Measurements from ENCODE around the gene SNHG17.
"Not testable (repeated sequence)": the region's sequence is repeated elsewhere in the genome, so short reads cannot be mapped to it uniquely, and the experiment has no call there.

SNHG17 gene

DNA sequence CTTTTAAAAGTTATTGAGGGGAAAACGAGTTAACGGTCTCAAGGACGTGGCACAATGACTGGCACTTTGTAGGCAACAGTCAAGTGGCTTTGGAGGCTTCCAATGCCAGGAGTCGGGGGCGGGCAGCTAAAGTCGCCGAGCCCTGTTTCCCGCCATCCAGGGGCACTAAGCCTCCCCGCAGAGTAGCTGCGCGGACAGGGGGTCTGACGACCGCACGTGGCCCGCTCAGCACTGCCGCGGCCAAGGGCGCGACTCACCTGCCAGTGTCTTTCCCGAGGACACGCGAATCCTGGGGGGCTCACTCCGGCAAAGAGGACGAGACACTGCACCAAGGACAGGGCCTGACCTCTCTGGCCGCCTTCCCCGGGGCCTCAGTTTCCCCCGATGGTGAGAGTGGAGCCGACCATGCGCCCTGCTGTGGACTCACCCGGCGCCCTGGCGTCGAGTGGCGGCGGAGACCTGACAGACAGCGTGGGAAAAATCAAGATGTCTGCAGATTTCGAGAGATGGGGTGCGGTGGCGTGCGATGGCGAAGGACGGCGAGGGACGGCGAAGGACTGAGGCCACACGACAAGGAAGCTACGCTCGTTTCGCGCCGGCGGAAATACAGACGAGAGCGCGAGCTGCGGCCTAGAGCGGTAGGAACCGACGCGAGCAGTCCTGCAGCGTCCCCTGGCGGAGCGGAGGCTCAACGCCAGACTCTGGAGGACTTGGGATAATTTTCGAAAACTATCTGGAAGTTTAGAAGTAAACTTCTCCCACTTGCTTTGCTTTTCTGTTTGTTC is at the start of gene SNHG17:
Gene SNHG17, minus strand, starts transcription at position 559 of the 785 bp plus-strand sequence.
- DNase-seq: peak; percentile 75

- DNase-seq: no peak
Measured at GRCh38 chr20:38479596-38479995, 44.5 kb upstream of the SNHG17 start.

DNA sequence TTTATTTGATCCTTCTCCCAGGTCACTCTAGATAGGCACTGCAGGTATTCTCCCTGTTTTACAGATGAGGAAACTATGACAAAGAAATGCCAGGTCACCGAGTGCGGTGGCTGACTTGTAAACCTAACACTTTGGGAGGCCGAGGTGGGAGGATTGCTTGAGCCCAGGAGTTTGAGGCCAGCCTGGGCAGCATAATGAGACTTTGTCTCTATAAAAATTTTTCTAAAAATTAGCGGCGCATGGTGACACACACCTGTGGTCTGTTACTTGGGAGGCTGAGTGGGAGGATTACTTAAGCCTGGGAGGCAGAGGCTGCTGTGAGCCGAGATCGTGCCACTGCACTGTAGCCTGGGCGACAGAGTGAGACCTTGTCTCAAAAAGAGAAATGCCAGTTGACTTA is 42.6 kb upstream of the SNHG17 start:
- no peak for DNase-seq

GRCh38 chr20:38473367-38473795 is 38.3 kb upstream of the SNHG17 start:
- no peak for DNase-seq

DNA sequence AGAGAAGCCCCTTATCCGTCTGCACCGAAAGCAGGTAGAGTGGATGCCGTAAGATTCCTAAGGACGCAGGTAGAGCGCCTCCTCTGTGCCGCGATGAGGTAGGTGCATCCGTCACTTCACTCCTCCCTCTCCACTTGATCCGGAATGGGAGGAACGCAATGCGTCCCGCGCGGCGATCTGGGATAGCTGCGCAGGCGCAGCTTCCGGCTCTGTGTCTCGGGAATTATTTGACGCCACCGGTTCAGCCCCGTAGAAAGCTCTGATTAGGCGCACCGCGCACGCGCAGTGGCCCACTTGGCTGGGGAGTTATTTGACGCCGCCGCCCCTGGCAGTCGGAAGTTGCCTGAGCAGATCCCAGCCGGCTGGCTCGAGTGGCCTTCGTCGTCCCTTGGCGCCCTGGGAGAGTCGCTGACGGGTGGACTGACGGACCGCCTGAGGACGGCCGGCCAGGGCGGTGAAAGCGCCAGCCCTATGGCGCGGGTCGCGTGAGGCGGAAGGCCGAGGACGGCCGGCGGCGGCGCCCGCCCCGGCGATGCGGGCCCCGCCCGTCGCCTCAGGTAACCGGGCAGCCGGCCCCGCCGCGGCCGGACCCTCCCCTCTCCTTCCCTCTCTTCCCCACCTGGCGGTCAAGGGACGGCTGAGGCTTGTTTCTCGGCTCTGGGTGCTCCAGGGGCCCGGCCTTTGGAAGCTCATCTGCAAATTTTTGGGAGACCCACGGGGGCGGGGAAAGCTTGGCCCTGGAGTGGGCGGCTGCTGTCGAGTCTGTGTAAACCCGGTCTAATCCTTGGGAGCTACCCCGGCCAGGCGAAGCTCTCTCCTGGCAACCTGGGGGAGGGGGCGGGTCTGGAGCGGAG is 37.6 kb upstream of the SNHG17 start, which contains the start of gene RALGAPB:
Gene RALGAPB, plus strand, starts transcription at position 331 of the 854 bp plus-strand sequence. CDS start 15,590 bp downstream, outside the sequence.
- DNase-seq: peak; percentile 84

- DNase-seq: no peak
Measured at GRCh38 chr20:38471987-38472512, 36.9 kb upstream of the SNHG17 start.

GRCh38 chr20:38471245-38471644 is 36.1 kb upstream of the SNHG17 start:
- DNase-seq: no peak

GRCh38 chr20:38466983-38467382 is 31.9 kb upstream of the SNHG17 start:
- no peak for DNase-seq

GRCh38 chr20:38466171-38466570 is 31.0 kb upstream of the SNHG17 start:
- DNase-seq: no peak

GRCh38 chr20:38461569-38461968 is 26.4 kb upstream of the SNHG17 start:
- DNase-seq: not testable (repeated sequence)

GRCh38 chr20:38461167-38461566 is 26.0 kb upstream of the SNHG17 start:
- not testable (repeated sequence) for DNase-seq

DNA sequence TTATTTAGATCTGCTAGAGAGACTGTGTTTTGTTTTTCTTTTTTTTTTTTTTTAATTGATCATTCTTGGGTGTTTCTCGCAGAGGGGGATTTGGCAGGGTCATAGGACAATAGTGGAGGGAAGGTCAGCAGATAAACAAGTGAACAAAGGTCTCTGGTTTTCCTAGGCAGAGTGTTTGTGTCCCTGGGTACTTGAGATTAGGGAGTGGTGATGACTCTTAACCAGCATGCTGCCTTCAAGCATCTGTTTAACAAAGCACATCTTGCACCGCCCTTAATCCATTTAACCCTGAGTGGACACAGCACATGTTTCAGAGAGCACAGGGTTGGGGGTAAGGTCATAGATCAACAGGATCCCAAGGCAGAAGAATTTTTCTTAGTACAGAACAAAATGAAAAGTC is 25.5 kb upstream of the SNHG17 start:
- not testable (repeated sequence) for DNase-seq

- DNase-seq: peak; percentile 40
Measured at GRCh38 chr20:38460040-38460623, 25.0 kb upstream of the SNHG17 start.

- DNase-seq: no peak
Measured at GRCh38 chr20:38458314-38458713, 23.2 kb upstream of the SNHG17 start.

DNA sequence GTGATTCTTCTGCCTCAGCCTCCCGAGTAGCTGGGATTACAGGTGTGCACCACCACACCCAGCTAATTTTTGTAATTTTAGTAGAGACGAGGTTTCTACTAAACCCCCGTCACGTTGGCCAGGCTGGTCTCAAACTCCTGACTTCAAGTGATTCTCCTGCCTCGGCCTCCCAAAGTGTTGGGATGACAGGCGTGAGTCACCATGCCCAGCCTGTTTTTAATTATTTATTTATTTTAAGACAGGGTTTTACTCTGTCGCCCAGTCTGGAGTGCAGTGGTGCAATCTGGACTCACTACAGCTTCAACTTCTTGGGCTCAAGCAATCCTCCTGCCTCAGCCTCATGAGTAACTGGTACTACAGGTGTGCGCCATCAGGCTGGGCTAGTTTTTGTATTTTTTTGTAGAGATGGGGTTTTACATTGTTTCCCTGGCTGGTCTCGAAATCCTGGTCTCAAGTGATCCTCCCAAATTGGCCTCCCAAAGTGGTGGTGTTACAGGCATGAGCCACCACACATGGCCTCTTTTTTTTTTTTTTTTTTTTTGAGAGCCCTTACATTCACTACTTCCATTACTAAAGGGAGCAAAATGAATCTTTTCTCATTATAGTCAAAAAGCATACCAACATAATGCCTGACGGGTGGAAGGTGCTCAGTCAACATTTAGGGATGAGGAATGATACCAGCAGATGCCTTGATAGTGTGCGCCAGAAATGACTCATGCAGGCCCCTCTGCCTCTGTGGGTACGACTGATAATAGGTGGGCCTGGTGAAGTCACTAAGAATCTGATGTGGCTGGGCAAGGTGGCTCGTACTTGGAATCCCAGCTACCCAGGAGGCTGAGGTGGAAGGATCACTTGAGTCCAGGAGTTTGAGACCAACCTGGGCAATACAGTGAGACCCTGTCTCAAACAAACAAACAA is 19.7 kb upstream of the SNHG17 start:
- no peak for DNase-seq

DNA sequence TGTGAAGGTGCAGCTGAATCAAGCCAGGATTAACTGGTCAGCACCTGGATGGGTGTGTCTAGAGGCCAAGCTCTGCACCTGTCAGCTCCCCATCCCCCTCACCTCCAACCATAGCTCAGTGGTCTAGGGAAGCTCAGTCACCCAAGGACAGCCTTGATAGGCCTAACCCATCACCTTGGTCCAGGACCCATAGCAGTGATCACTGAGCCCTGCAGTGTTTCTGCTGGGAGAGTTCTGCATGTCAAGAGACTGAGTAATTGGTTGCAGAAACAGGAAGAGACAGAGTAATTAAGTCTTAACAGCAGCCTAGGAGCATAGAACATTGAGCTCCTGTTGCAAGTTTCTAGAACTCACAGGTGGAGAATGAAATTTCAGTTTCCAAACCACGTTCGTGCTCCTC is 18.8 kb upstream of the SNHG17 start:
- DNase-seq: no peak

DNA sequence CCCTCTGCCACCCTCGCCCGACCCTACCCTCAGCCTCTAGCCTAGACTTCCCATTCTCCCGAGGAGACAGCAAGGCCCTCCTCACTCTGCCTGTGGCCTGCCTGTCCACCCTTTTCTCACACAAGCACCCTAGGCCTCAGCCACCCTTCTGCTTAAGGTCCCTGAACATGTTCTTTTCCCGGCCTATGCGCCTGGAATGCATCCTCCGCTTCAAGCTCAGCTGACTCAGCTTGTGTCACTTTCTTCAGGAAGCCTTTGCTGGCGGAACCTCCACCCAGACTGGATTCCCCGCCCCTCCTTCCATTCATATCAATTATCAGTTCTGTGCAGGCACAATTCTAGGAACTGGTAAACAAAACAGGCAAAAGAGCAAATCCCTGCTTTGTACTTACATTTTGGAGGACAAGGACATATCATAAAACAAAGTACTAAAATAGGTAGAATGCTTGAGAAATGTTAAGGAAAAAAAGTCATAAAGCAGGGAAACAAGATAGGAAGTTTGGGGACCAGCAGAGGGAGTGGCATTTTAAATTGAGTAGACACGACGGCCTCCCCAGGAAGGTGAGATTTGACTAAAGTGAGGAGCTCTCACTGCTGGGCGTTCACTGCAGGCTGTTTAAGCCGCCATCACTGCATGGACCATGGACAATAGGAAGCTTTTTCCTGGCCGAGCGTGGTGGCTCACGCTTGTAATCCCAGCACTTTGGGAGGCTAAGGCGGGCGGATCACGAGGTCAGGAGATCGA is 17.9 kb upstream of the SNHG17 start:
- no peak for DNase-seq

GRCh38 chr20:38450412-38450975 is 15.4 kb upstream of the SNHG17 start:
- DNase-seq: no peak

- DNase-seq: no peak
Measured at GRCh38 chr20:38449046-38449445, 13.9 kb upstream of the SNHG17 start.

GRCh38 chr20:38447931-38448675 is 13.0 kb upstream of the SNHG17 start:
- DNase-seq: no peak

Measured in NCI-H2029 treated with DMSO at 0.1 percent for 48 hours (cell line).